ENCODE results near the gene BTNL3.
"Not testable (repeated sequence)": the region's sequence is repeated elsewhere in the genome, so short reads cannot be mapped to it uniquely, and the experiment has no call there.

BTNL3 gene

DNA sequence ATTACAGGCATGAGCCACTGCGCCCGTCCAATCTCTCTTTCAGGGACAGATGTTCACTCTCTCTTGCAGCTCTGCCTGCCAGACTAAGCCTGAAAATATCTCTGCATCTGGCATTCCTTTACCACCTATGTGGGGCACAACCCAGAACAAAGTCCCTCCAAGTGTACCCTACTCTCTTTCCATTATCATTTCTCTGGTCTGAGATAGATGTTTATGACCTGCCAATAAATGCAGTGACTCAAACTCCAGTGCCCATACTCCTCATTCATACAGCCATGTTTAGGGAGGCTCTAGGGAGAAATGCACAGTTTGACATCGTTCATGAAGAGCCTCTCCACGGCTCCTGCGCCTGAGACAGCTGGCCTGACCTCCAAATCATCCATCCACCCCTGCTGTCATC lies at the start of gene BTNL3:
Gene BTNL3 (plus strand): TSS at position 255 of the 400 bp plus-strand sequence. CDS start 183 bp downstream, outside the sequence.
- no peak for DNase-seq (ENCODE audit: low read depth in 2 of 2)

- DNase-seq (ENCODE audit: low read depth in 2 of 2) = no peak
Observed at GRCh38 chr5:180950291-180950949, 38.2 kb upstream of the BTNL3 start.

- no peak for DNase-seq (ENCODE audit: low read depth in 2 of 2)
Observed at GRCh38 chr5:180959661-180960060, 29.0 kb upstream of the BTNL3 start.

- no peak for DNase-seq (ENCODE audit: low read depth in 2 of 2)
Observed at GRCh38 chr5:180960209-180960608, 28.4 kb upstream of the BTNL3 start.

- DNase-seq (ENCODE audit: low read depth in 2 of 2) = no peak
Observed at GRCh38 chr5:180969406-180969805, 19.2 kb upstream of the BTNL3 start.

DNA sequence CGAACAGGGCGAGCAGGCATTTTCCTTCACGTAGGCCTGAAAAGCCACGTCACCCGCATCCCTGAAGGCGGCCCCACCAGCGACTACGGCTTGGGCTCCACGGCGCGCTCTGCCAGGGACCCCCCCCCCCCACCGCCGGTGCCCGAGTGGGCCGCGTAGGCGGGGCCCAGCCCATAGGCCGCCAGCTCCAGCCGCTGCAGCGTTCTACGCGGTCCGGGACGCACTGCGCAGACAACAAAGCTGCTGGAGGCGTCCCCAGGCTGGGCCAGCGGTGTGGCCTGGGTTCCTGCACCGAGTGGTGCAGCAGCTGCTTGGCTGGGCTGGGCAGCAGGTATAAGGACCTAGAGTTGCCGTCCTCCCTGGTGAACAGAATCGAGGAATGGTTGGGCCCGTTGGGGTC lies 18.3 kb upstream of the BTNL3 start:
- no peak for DNase-seq (ENCODE audit: low read depth in 2 of 2)

GRCh38 chr5:180970875-180971274 lies 17.8 kb upstream of the BTNL3 start:
- no peak for DNase-seq (ENCODE audit: low read depth in 2 of 2)

GRCh38 chr5:180974612-180975315 lies 13.9 kb upstream of the BTNL3 start:
- DNase-seq (ENCODE audit: low read depth in 2 of 2) = no peak

DNA sequence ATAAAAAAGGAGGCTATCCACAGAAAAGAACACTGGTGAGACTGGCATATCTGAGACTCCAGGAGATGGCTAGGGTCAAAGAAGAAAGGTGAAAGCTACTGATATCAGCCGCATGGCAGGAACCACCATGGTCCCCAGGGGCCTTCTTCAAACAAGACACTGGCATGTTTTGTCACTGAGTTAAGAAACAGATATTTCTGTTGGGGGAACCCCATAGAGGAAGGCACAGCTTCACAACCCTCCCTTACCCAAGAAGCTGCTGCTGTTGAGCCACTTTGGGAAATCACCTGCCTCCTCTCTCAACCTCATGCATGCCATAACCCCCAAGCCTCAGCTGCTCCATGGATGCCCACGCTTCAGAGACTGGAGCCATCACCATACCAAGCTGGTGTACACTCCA lies 13.3 kb upstream of the BTNL3 start:
- no peak for DNase-seq (ENCODE audit: low read depth in 2 of 2)

- no peak for DNase-seq (ENCODE audit: low read depth in 2 of 2)
Observed at GRCh38 chr5:180976518-180976917, 12.1 kb upstream of the BTNL3 start.

GRCh38 chr5:180977852-180978251 lies 10.8 kb upstream of the BTNL3 start:
- DNase-seq (ENCODE audit: low read depth in 2 of 2) = no peak

DNA sequence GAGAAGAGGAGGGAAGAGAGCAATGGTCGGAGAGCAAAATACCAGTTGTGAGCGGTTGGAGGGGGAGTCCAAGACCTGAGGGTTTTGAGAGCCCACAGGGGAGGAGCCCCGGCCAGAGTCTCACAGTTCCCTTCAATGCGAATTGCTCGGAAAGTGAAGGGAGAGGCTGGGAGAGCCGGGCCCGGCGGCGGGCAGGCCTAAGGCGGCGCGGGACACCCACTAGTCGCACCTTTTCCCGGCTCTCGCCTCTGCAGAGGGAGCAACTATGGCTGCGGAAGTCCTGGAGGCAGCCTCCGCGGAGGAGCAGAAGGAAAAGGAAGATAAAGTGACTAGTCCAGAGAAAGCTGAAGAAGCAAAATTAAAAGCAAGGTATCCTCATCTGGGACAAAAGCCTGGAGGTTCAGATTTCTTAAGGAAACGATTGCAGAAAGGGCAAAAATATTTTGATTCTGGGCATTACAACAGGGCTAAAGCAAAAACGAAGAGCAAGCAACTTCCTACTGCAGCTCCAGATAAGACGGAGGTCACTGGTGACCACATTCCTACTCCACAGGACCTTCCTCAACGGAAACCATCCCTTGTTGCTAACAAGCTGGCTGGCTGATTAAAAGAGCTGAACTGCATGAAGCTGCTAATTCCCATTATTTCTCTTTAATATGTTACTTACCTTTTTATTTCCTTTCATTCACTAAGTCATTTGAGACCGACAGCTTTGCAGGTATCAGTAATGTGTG lies 6.5 kb upstream of the BTNL3 start:
- no peak for DNase-seq (ENCODE audit: low read depth in 2 of 2)

DNA sequence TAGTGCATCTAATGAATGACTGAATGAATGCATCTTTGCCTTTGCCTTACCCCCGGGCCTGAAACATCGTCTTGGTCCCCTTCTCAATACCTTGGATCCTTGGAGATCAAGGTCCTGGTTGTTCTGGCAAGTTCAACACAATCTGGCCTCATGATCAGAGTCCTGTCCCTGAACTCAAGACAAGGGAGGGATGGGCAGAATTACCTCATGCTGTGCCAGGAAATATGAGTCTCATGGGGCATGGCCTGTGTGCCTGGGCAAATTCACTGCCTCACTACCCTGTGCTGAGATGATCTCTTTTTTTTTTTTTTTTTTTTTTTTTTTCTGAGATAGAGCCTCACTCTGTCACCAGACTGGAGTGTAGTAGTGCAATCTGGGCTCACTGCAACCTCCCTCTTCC lies 630 bp upstream of the BTNL3 start:
- no peak for DNase-seq (ENCODE audit: low read depth in 2 of 2)

DNA sequence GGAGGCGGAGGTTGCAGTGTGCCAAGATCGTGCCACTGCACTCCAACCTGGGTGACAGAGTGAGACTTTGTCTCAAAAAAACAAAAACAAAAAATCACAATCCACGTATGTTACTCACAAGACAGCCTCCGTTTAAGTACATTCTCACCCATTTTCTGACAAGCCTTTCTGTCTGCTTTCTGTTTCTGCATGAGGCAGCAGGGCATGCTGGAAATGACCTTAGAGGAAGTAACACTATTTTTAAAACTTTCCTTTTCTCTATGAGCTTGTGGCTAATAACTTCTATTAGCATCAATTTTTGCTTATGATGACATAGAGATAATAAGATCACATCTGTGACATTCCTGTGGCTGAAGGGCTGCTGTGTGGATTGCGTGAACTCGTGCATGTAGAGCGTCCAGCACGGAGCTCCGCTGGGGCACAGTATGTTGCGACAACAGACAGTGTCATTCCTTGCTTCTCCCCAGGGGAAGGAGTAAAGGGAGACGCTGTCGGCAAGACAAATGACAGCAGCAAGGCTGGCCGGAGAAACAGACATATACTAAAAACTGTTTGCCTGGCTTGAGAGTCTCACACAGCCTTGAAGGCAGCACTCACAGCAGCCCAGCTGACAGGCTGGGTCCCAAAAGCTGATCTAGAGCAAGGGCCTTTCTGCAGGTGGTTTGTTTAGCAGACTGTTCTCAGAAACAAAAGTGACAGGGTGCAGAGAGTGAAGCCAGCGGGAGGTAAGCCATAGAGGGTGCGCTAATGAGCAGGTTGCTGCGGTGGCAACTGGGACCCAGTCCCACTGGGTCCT lies 1.6 kb downstream of the BTNL3 start:
- DNase-seq (ENCODE audit: low read depth in 2 of 2) = no peak

GRCh38 chr5:180990882-180991242 lies 2.2 kb downstream of the BTNL3 start:
- DNase-seq (ENCODE audit: low read depth in 2 of 2) = no peak

- no peak for DNase-seq (ENCODE audit: low read depth in 2 of 2)
Observed at GRCh38 chr5:181001947-181002346, 13.3 kb downstream of the BTNL3 start.

DNA sequence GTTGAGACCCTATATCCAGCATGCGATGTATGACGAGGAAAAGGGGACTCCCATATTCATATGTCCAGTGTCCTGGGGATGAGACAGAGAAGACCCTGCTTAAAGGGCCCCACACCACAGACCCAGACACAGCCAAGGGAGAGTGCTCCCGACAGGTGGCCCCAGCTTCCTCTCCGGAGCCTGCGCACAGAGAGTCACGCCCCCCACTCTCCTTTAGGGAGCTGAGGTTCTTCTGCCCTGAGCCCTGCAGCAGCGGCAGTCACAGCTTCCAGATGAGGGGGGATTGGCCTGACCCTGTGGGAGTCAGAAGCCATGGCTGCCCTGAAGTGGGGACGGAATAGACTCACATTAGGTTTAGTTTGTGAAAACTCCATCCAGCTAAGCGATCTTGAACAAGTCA lies 17.1 kb downstream of the BTNL3 start:
- no peak for DNase-seq (ENCODE audit: low read depth in 2 of 2)

GRCh38 chr5:181008136-181008535 lies 19.5 kb downstream of the BTNL3 start:
- DNase-seq (ENCODE audit: low read depth in 2 of 2) = no peak

GRCh38 chr5:181010018-181010417 lies 21.4 kb downstream of the BTNL3 start:
- DNase-seq (ENCODE audit: low read depth in 2 of 2) = not testable (repeated sequence)

- not testable (repeated sequence) for DNase-seq (ENCODE audit: low read depth in 2 of 2)
Observed at GRCh38 chr5:181014654-181015053, 26.0 kb downstream of the BTNL3 start.

GRCh38 chr5:181017448-181017847 lies 28.8 kb downstream of the BTNL3 start:
- not testable (repeated sequence) for DNase-seq (ENCODE audit: low read depth in 2 of 2)

- DNase-seq (ENCODE audit: low read depth in 2 of 2) = no peak
Observed at GRCh38 chr5:181020688-181021087, 32.0 kb downstream of the BTNL3 start.

Data from stimulated activated CD8-positive, alpha-beta memory T cell treated with anti-CD3 and anti-CD28 coated beads, Interleukin-2, amount 100 ng/mL, for 48 hours (primary cell).